CD4-positive, alpha-beta T cell treated with Interleukin-4 for 4 hours (primary cell): Measurements from ENCODE around the gene RERE.

ENCODE experiments used
- DNase-seq: peaks from one replicate; pipeline ENCODE4 v3.0.0-alpha.2; 2020

RERE gene

DNA sequence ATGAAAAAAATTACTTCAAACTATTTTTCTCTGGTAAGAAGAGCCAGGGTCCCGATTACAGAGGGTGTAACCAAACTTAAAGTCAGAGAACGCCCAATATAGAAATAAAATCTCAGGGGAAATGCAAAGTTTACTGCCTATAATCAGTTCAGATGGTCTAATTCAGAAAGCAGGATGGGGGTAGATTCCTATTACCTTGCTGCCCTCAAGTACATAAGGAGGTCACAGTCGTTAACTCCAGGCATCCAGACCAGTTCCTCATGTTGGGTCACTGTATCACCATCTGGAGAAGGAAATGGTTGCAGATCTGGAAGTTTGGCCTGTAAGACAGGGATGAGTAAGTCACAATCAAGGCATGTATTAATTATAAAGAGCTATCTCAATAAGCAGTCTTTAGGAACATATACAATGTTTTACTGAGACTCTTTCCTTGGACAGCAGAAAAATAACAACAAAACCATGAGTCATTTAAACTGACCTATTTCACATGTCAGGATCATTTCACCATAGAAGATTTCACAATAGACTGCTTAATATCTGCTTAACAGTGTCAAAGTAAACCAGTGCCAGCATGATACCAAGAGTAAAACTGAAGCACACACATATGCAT is 320.1 kb downstream of the RERE start:
- no peak for DNase-seq

DNA sequence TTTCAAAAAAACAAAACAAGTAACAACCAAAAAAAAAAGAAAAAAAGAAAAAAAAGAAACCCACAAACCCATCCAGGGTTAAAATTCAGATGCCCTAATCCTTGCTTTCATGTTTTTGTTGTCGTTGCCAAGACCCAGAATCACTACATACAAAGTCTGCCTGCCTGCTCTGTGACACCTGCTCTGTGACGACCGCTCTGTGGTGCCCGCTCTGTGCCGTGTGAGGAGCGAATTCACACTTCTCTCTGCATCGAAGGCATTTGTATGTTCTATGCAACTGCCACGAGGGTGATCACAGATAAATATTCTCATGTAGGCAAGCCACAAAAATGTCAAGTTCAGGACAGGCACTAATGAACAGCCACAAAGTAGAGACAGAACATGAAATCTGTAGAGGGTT is 321.0 kb downstream of the RERE start:
- peak; percentile 62 for DNase-seq

DNA sequence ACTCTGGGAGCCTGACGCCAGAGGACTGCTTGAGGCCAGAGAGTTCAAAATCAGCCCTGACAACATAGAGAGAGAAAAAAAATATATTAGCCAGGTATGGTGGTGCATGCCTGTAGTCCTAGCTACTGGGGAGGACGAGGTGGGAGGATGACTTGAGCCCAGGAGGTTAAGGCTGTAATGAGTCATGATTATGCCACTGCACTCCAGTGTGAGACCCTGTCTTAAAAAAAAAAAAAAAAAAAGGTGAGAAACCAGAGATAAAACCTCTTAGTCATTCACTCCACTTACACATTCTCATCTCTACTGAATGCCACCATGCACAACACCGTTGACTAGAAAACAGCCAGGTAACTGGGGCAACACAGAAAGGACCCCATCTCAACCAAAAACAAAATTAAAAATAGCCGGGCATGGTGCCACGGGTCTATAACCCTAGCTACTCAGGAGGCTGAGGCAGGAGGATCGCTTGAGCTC is 321.5 kb downstream of the RERE start:
- DNase-seq: peak; percentile 67

DNA sequence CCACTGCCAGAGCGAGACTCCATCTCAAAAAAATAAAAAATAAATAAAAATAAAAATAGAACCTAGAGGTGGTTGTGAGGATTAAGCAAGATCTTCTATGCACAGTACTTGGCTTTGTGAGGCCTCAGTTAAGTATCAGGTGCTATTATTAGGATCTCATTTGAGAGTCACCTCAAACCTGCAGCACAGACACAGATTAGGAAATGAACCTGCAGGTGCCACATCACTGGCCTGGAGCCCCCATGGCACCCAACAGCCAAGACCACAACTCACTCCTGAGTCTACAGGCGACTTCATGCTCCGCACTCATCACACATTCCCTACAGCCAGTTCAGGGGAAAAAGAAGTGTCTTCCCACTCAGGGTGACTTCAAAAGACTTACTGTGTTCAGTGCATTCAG is 322.8 kb downstream of the RERE start:
- no peak for DNase-seq

DNA sequence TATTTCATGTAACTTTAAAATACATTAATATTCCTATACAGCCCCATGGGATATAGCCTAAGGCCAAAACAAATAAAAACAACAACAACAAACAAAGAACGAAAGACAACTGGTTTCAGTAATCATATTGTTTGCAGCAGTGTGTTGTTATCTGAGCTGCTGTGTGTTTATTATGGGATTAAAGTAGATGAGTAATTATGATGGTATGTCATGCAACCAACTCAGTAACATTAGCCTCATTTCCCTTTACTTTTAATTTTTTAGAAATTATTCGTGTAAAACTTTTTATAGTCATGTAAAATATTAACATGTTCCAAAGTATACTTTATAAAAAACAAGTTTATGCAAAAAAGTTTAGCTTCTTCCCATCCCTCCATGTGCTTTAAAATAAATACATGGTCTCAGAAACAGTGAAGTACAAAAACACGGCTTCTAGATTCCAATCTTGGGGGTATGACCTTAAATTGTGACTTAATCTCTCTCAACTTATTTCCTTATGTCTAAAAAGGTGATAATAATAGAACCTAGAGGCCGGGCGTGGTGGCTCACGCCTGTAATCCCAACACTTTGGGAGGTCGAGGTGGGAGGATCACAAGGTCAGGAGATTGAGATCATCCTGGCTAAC is 323.4 kb downstream of the RERE start:
- no peak for DNase-seq

DNA sequence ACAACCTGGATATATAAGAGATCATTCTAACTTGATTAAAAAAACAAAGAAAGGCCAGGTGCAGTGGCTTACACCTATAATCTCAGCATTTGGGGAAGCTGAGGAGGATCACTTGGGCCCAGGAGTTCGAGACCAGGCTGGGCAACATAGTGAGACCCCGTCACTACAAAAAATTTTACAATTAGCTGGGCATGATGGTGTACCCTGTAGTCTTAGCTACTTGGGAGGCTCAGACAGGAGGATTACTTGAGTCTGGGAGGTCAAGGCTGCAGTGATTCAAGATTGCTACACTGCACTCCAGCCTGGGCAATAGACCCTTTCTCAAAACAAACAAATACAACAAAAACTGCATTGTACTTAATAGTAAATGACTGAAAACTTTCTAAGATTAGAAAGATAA is 330.2 kb downstream of the RERE start:
- no peak for DNase-seq

DNA sequence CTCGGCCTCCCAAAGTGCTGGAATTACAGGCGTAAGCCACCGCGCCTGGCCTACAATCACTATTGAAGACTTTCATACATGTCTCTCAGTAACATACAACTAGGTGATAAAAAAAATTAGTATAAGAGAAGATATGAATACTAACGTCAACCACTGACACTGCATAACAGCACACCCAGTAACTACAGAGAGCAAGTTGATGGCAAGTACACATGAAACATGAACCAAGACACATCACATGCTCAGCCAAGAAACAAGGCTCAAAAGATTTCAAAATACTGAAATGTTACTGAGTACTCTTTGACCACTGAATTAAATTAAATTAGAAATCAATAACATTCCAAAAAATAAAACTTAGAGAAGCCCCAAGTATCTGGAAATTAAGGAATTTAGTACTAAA is 331.4 kb downstream of the RERE start:
- no peak for DNase-seq

DNA sequence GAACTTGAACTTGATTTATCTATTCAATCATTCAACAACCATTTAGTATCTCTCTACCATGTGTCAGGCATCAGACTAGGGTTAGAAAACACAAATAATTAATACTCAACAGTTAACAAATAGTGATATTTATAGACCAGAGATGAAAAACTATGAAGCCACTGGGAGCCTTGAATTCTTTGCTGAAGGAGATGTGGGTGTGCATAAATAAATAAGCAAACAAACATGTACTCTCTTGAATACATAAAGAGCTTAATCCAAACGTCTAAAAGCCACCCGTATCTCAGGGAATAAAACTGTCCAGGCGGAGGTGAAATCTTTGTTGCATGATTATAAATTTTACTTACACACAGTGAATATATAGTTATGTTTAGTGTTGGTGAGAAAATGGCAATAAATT is 333.9 kb downstream of the RERE start:
- DNase-seq: no peak

DNA sequence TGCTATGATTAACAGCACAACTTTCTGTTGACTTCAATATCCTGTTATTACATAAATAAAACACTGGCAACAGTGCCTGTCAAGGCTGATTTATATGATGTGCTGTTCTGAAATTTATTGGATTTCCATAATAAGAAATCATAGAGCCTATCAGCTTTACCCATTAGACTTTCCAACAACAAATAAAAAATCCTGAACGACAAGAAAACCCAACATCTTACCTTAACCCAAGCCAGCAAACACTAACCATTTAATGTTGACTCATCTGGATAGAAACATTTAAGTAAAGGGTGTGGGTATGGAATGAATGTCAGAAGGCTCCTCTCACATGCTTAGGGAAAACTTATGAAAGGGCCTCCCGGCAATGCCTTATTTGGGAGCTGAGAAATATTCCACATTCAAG is 334.5 kb downstream of the RERE start:
- DNase-seq: no peak

DNA sequence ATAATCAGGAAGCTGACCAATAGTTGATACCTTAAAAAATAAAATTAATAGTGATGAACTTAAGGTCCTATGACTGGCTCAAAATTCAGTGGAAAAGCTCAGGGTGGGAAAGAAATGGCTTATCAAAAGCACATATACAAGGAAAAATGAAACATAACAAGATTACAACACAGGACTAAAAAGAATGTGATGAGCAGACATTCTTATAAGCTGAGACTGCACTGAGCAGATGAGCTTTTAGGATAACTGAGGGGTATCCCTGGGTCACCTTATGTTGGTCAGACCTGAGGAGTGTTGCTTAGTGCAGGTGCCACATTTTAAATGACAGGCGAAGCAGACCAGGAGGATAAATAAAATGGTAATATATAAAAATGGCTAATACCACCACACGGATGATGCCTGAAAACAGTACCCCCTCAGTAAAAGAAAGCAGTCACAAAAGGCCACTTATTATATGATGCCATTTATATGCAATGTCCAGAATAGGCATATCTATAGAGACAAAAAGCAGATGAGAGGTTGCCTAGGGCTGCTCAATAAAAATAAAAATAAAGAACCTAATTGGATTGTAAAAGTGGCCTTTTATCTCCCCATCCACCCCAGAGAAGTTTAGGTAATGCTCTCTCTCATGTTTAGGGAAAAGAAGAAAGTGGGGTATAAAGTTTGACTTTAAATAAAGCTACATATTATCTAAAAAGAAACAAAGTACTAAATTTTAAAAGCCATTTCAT is 335.6 kb downstream of the RERE start:
- no peak for DNase-seq

DNA sequence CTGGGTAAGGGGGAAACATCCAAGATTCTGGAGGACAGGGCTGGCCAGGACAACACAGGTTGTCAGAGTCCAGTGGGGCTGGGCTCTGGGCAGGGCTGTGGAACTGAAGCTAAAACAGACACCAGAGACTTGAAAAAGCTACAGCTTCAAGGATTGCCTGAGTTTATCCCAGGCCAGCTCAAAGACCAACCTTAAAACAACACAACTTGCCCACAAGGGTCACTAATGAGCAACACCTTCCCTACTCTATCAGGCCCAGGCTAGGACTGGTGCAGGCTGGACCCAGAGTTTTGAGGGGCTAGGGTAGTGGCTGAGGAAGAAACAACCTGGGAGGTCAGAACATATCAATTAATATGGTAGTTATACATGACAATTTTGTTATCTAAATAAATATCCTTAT is 338.9 kb downstream of the RERE start:
- DNase-seq: no peak

DNA sequence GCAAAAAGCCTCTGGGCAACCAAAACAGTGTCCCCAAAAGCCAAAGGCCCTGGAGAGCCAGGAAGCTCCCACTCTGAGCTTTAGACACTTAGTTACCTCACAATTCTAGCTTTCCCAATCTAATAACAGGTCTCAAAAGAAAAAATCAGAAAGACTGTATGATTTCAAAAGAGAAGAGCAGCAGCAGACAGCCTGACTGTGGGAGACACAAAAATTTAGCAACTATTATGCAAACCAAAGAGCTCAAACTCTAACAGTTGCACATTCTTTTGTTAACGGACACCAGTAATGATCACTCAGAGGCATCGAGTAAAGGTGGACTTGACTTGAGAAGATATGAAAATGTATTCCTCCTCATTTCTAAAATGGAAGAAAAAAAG is 339.5 kb downstream of the RERE start:
- DNase-seq: no peak

DNA sequence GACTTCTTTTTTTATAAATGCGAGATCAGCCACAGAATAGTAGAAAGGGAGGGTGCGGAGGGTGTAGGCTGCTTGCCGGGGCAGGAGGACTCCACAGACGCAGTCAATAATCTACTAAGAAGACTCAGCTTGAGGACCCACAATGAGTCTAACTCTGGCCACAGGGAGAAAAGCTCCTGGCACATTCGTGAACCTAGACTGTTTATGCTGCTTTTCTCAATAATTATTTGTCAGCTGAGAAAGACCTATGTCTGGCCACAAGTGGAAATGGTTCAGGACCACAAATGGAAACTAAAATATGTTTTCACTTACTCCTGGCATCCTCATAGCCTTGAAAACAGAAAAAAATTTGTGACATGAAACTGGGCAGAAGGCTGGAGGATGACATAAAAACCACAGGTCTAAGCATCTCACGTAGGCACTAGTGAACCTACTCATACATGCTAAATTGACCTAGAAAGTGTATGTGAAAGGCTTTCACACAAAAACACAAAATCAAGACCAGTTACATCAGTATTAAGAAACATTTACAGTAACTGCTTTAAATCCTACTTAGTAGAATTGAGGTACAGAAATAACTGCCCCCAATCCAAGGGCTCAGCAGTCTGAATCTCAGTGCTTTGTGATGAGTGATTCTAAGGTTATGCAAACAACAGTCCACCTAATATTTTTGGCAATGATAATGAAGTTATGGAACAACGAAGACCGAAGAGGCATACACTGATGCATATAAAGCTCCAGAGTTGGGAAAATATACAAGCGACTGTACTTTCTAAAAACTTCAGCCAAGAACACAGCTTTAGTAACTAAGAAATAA is 340.1 kb downstream of the RERE start:
- peak; percentile 6 for DNase-seq

DNA sequence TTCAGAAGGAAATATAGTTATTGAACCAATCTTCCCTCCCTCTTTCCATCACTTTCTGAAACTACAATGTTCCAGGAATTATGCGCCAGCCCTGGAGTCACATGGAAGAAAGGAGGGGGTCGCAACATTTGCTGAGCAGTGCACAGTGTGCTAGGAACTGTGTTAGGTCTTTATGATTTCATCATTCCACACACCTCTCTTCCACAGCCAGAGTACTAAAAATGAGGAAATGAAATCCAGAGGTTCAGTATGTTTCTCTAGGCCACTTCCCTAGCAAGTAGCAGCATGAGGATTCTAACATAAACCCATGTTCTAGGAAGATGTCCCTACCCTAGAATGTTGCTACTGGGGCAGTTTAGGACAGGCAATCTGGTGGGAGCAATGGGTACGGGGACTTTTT is 341.4 kb downstream of the RERE start:
- no peak for DNase-seq

DNA sequence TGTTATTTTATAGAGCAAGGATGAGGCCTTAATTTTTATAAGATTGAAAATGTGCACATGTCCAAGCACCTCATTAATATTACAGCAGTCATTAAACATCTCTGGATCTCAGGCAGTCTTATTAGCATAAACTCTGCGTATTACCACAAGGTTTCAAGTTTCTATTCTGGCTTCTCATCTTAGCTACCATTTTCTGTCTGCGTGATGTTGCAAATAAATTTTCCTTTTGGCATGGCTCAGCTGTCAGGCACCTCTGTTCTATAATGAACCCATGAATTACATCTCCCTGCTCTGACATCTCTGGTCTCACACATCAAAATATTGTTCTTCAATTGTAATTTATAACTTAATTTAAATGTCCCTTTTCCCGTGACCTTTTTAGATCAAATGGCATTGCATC is 343.1 kb downstream of the RERE start:
- no peak for DNase-seq

DNA sequence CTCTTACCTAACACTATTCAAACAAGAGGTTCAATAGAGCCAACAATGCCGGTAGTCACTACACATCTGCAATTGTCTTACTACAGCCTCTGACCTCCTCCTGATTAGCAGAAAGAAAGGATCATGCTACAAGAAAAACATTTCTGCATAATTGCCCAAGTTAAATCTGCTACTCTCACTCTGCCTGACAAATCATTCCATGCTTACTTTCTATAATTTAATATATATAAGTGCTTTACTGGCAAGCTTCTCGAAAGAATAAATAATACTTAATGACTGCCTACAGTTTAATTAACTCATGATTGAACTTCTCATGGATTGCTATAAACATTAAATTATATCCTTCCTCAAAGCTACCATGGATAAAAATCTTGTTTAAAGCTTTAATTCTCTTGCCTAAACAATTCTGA is 343.5 kb downstream of the RERE start:
- DNase-seq: no peak

DNA sequence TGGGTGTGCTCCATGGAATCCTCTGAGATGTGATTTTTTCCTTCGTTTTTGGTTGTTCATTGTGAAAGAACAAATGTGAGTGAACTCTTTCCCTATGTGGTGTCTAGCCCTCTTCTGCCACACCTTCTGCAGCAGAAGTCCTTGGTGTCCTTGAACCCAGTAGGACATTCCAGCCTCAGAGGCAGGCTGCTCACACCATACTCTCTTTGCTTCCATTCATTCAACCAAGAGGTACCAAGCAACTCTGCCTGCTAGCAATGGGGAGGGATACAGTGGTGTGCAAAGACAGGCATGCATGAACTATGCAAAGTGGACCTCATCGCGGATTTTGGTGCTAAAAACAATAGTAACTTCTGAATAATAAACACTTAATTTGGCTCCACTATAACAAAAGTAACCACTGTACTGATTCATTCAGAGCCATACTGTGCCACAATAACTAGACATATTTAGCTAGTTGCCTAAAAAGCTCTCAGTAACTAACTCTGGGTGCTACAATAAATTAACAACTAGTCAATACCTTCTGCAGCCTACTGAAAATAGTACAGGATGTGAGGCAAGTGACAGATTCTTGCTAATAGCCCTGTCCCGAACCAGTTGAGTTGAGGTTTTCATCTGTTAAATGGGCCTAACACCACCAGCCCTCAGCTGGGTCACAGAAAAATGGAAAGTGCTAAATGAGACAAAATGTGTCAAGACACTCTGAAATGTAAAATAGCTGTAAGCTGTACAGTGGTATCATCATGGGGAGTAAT is 344.1 kb downstream of the RERE start:
- DNase-seq: no peak

DNA sequence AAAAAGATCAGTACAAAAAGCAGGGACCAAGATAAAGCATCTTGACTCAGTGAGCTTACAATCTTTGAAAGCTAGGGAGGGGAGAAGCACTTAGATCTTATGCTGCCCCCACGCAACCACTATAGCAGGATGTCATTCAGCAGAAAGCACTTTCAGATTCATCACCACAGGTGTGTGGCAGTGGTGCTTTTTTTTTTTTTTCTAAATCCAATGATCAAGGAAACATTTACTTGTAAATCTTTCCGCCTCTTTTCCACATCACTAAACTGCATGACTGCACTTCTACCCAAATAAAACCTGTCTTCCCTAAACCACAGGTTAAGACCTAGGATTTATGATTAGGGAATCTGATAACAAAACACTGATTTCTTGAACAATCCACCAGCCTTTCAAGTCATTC is 344.8 kb downstream of the RERE start:
- peak; percentile 31 for DNase-seq

DNA sequence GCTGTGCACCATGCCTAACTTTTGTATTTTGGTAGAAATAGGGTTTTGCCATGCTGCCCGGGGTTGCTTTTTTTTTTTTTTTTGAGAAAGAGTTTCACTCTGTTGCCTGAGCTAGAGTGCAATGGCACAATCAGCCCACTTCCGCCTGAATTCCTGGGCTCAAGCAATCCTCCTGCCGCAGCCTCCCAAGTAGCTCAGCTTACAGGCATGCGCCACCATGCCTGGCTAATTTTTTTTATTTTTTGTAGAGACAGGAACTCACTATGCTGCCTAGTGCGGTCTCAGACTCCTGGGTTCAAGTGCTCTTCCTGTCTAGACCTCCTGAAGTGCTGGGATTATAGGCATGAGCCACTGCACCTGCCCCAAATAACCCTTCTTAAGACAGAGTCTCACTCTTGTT is 346.0 kb downstream of the RERE start:
- DNase-seq: no peak

DNA sequence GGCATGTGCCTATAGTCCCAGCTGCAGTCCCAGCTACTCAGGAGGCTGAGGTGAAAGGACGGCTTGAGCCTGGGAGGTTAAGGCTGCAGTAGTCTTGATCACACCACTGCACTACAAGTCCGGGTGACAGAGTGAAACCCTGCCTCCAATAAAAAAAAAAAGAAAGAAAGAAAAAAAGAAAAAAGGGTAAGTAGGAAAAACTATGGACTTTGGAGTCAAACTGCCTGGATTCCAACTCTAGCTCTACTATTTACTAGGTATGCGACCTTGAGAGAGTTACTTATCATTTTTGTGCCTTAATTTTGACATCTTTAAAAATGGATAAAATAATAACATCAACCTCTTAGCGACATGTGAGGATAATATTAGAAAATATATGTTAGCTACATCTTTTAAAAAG is 348.7 kb downstream of the RERE start:
- no peak for DNase-seq

DNA sequence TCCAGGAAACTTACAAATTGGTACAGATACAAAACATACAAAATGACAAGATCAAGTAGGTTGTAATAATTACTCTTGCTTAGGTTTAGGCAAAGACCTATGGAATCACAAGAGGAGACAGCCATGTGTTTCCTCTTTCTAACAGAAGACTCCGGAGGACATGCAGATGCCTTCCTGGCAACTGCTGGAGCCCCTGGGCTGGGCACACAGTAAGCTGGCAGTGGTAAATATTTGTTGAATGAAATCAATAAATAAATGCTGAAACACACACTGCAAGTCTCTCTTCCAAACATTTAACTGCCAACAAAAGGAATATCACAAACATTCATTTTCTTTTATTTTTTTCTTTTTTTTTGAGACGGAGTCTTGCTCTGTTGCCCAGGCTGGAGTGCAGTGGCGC is 350.1 kb downstream of the RERE start:
- DNase-seq: no peak

DNA sequence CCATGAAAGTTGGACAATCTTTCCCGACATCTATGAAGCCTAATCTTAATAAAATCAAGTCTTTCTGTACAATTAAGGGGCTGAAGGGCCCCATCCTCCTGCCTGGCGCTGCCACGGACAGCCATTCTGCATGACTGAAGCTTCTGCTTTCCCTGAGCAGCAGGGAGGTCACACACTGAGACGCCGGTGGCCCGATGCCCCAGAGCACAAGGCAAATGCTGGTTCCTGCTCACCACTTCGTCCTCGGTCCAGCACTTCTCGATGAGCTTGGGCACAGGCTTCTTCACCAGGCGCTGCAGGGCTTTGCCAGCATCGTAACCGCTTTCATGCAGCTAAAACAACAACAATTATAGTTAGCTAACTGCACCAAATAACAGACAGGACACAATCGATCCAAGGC is 351.7 kb downstream of the RERE start:
- DNase-seq: no peak

DNA sequence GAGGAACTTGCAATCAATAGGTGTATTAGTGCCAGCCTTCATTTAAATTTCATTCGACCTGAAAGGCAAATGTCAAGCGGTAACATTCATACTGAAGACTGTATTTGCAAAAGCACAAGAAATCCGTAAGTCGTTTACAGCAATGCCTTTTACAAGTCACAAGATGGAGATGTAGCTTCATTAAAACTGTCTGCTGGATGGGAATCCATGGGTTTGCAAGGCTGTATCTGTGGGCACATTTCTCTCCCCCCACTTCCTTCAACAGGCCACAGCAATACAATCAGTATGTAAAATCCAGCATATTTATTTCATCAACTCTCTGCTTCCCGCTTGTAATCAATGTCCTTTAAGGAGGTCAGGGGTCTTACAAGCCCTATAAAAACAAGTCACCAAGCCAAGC is 352.4 kb downstream of the RERE start:
- no peak for DNase-seq
